ENCODE results near the gene PARN. TPM values are rescaled to one million over a fixed set of nuclear protein-coding genes. Genes with fewer than 3 reads are reported as not detected.

PARN gene
- total and polyA plus RNA-seq, 2 of the 8 experiments (the other 6 are each of a cell fraction or from before 2014, with no cell fraction given), result 24.5 to 44.6 TPM

GRCh38 chr16:14485811-14486519 lies 144.1 kb downstream of the PARN start (continued):
- TF ChIP-seq CHD7 (IDR thresholded peaks at IDR 0.05; ENCODE audit: insufficient replicate concordance, low read length) (no peak), CTCF (IDR thresholded peaks at IDR 0.05; ENCODE audit: control extremely low read depth in 1 of 3, insufficient read depth in 1 of 3, low read depth in 1 of 3, low read length in 3 of 3) (no peak), TBP (IDR thresholded peaks at IDR 0.05; ENCODE audit: low read depth, low read length) (no peak), JUN (IDR thresholded peaks at IDR 0.05; ENCODE audit: low read depth, low read length) (no peak), CBX5 (IDR thresholded peaks at IDR 0.05; ENCODE audit: low read depth, low read length) (no peak), SP1 (IDR thresholded peaks at IDR 0.05; ENCODE audit: low read depth, low read length) (no peak)
- TF ChIP-seq, protein P1, sequence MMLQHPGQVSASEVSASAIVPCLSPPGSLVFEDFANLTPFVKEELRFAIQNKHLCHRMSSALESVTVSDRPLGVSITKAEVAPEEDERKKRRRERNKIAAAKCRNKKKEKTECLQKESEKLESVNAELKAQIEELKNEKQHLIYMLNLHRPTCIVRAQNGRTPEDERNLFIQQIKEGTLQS (IDR thresholded peaks at IDR 0.05; ENCODE audit: insufficient read depth, low read depth, low read length), result no peak
